ENCODE measurements around the gene DAPK1.

DNA sequence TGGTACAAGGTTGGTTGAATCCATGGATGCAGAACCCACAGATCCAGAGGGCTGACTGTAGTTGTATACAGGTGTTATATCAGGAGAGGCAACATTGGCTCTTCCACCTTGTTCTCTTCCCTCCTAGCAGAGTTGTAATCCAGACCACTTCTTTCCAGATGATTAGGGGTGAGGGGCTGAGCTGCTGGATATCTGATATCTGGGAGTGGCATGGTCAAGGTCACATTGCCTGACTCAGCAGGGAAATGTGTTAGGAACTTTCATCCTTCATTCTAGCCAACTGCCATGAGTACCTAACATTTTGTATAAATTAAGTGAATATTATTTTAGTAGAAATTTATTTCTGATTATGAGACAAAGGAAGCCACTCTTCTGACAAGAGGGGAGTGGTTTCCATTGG, 7.3 kb downstream of the DAPK1 start:
- TF ChIP-seq POLR2A (IDR thresholded peaks at IDR 0.05; ENCODE audit: low read depth, low read length) (no peak), EZH2 (IDR thresholded peaks at IDR 0.05; ENCODE audit: borderline replicate concordance, control insufficient read depth, low read depth, low read length) (no peak), RAD21 (IDR thresholded peaks at IDR 0.05; ENCODE audit: insufficient read depth, low read depth, low read length) (no peak), MYB (IDR thresholded peaks at IDR 0.05; ENCODE audit: borderline replicate concordance, low read depth, low read length) (no peak), SRF (IDR thresholded peaks at IDR 0.05; ENCODE audit: low read depth in 2 of 2, low read length in 2 of 2) (no peak), SP1 (IDR thresholded peaks at IDR 0.05; ENCODE audit: low read depth, low read length) (no peak), RCOR1 (conservative IDR thresholded peaks at IDR 0.05; ENCODE audit: low read depth, low read length) (no peak), CREB1 (IDR thresholded peaks at IDR 0.05; ENCODE audit: low read depth) (no peak), HCFC1 (IDR thresholded peaks at IDR 0.05; ENCODE audit: low read length) (no peak), SMAD1 (IDR thresholded peaks at IDR 0.05; ENCODE audit: low read depth, partially characterized antibody) (no peak)
- TF ChIP-seq, protein P1, sequence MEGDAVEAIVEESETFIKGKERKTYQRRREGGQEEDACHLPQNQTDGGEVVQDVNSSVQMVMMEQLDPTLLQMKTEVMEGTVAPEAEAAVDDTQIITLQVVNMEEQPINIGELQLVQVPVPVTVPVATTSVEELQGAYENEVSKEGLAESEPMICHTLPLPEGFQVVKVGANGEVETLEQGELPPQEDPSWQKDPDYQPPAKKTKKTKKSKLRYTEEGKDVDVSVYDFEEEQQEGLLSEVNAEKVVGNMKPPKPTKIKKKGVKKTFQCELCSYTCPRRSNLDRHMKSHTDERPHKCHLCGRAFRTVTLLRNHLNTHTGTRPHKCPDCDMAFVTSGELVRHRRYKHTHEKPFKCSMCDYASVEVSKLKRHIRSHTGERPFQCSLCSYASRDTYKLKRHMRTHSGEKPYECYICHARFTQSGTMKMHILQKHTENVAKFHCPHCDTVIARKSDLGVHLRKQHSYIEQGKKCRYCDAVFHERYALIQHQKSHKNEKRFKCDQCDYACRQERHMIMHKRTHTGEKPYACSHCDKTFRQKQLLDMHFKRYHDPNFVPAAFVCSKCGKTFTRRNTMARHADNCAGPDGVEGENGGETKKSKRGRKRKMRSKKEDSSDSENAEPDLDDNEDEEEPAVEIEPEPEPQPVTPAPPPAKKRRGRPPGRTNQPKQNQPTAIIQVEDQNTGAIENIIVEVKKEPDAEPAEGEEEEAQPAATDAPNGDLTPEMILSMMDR (IDR thresholded peaks at IDR 0.05 in 2 of 3, conservative IDR thresholded peaks at IDR 0.05 in 1 of 3; ENCODE audit: control insufficient read depth in 2 of 3, extremely low read depth in 1 of 3, insufficient read depth in 1 of 3, low read depth in 3 of 3, low read length in 3 of 3): no peak
- TF ChIP-seq, protein P2, sequence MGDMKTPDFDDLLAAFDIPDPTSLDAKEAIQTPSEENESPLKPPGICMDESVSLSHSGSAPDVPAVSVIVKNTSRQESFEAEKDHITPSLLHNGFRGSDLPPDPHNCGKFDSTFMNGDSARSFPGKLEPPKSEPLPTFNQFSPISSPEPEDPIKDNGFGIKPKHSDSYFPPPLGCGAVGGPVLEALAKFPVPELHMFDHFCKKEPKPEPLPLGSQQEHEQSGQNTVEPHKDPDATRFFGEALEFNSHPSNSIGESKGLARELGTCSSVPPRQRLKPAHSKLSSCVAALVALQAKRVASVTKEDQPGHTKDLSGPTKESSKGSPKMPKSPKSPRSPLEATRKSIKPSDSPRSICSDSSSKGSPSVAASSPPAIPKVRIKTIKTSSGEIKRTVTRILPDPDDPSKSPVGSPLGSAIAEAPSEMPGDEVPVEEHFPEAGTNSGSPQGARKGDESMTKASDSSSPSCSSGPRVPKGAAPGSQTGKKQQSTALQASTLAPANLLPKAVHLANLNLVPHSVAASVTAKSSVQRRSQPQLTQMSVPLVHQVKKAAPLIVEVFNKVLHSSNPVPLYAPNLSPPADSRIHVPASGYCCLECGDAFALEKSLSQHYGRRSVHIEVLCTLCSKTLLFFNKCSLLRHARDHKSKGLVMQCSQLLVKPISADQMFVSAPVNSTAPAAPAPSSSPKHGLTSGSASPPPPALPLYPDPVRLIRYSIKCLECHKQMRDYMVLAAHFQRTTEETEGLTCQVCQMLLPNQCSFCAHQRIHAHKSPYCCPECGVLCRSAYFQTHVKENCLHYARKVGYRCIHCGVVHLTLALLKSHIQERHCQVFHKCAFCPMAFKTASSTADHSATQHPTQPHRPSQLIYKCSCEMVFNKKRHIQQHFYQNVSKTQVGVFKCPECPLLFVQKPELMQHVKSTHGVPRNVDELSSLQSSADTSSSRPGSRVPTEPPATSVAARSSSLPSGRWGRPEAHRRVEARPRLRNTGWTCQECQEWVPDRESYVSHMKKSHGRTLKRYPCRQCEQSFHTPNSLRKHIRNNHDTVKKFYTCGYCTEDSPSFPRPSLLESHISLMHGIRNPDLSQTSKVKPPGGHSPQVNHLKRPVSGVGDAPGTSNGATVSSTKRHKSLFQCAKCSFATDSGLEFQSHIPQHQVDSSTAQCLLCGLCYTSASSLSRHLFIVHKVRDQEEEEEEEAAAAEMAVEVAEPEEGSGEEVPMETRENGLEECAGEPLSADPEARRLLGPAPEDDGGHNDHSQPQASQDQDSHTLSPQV (IDR thresholded peaks at IDR 0.05): no peak
- TF ChIP-seq, protein P3, sequence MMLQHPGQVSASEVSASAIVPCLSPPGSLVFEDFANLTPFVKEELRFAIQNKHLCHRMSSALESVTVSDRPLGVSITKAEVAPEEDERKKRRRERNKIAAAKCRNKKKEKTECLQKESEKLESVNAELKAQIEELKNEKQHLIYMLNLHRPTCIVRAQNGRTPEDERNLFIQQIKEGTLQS (IDR thresholded peaks at IDR 0.05; ENCODE audit: borderline replicate concordance, extremely low read depth, low read depth, low read length): no peak
